ENCODE measurements around the gene LTF. TPM values are rescaled to one million over a fixed set of nuclear protein-coding genes. Genes with fewer than 3 reads are reported as not detected.

The LTF gene
- total and polyA plus RNA-seq, 2 experiments from 2014 or later, result 0.73 to 1.3 TPM

DNA sequence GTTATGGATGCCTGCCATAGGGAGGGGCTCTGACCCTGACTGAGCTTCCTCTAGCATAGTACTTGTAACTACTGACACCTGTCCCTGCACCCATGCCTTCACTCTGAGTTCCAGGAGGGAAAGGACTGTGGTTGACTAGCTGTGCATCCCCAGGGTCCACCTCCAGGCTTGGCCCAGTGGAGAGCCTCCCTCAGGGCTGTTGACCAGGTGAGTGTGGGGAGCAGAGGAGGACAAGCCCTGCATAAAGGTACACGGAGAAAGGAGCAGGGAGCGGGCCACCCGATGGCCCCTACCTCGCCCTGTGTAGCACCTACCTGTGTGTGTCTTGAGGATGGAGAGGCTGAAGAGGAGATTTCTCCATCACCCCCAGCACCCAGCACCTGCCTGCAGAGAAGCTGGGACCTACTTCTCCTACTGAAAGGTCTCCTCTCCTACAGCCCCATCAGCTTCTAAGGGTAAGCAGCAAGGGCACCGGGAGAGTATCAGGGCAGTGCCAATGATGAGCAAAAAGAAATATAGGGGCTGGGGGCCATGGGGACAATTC, 6.7 kb upstream of the LTF start:
- Histone ChIP-seq H3K4me3 (no peak overlapping the region), H3K27me3 (ENCODE audit: insufficient read depth) (peaks cover 3% of the 10 kb centered on the region; the same call in 1 of the 2 replicates), H3K4me1 (ENCODE audit: insufficient read depth) (no peaks in the 10 kb centered on the region), H3K27ac (ENCODE audit: low read depth) (no peak overlapping the region), H3K9me2 (ENCODE audit: insufficient read depth) (peaks cover 4% of the 10 kb centered on the region; the same call in 1 of the 2 replicates), H3K36me3 (ENCODE audit: insufficient read depth) (peaks cover 2% of the 10 kb centered on the region; the same call in 1 of the 2 replicates), H3K4me2 (no peak overlapping the region), H3K79me2 (replicated peaks; ENCODE audit: insufficient read depth) (no peaks in the 10 kb centered on the region), H4K20me1 (replicated peaks; ENCODE audit: insufficient read depth) (no peaks in the 10 kb centered on the region), H3F3A (replicated peaks; ENCODE audit: low read depth) (no peaks in the 10 kb centered on the region), H2AFZ (no peak overlapping the region)
- Mint-ChIP-seq H3K27me3 (ENCODE audit: insufficient read depth, low read depth, poor library complexity) (peaks cover 10% of the 10 kb centered on the region), H3K9me3 (peaks cover 12% of the 10 kb centered on the region; the same call in 2 of the 3 replicates), H3K27ac (no peak overlapping the region), H3K4me1 (no peaks in the 10 kb centered on the region), H3K4me3 (no peak overlapping the region), H3K36me3 (ENCODE audit: low read depth) (no peaks in the 10 kb centered on the region; the same call in 2 of the 3 replicates)
- ATAC-seq (no peak), DNase-seq (ENCODE audit: low spot score) (no peak)
- TF ChIP-seq ETS1 (IDR thresholded peaks at IDR 0.05) (no peak), CREB1 (CRISPR knock-in tag; IDR thresholded peaks at IDR 0.05; ENCODE audit: low read depth) (no peak), POLR2AphosphoS5 (IDR thresholded peaks at IDR 0.05; ENCODE audit: low read depth) (no peak), STAT1 (IDR thresholded peaks at IDR 0.05; ENCODE audit: unreplicated experiment) (no peak), ZNF331 (CRISPR knock-in tag; IDR thresholded peaks at IDR 0.05; ENCODE audit: low read depth) (no peak), ZNF114 (CRISPR knock-in tag; IDR thresholded peaks at IDR 0.05) (no peak), NANOG (IDR thresholded peaks at IDR 0.05; ENCODE audit: borderline replicate concordance) (no peak)
- TF ChIP-seq, protein P1, sequence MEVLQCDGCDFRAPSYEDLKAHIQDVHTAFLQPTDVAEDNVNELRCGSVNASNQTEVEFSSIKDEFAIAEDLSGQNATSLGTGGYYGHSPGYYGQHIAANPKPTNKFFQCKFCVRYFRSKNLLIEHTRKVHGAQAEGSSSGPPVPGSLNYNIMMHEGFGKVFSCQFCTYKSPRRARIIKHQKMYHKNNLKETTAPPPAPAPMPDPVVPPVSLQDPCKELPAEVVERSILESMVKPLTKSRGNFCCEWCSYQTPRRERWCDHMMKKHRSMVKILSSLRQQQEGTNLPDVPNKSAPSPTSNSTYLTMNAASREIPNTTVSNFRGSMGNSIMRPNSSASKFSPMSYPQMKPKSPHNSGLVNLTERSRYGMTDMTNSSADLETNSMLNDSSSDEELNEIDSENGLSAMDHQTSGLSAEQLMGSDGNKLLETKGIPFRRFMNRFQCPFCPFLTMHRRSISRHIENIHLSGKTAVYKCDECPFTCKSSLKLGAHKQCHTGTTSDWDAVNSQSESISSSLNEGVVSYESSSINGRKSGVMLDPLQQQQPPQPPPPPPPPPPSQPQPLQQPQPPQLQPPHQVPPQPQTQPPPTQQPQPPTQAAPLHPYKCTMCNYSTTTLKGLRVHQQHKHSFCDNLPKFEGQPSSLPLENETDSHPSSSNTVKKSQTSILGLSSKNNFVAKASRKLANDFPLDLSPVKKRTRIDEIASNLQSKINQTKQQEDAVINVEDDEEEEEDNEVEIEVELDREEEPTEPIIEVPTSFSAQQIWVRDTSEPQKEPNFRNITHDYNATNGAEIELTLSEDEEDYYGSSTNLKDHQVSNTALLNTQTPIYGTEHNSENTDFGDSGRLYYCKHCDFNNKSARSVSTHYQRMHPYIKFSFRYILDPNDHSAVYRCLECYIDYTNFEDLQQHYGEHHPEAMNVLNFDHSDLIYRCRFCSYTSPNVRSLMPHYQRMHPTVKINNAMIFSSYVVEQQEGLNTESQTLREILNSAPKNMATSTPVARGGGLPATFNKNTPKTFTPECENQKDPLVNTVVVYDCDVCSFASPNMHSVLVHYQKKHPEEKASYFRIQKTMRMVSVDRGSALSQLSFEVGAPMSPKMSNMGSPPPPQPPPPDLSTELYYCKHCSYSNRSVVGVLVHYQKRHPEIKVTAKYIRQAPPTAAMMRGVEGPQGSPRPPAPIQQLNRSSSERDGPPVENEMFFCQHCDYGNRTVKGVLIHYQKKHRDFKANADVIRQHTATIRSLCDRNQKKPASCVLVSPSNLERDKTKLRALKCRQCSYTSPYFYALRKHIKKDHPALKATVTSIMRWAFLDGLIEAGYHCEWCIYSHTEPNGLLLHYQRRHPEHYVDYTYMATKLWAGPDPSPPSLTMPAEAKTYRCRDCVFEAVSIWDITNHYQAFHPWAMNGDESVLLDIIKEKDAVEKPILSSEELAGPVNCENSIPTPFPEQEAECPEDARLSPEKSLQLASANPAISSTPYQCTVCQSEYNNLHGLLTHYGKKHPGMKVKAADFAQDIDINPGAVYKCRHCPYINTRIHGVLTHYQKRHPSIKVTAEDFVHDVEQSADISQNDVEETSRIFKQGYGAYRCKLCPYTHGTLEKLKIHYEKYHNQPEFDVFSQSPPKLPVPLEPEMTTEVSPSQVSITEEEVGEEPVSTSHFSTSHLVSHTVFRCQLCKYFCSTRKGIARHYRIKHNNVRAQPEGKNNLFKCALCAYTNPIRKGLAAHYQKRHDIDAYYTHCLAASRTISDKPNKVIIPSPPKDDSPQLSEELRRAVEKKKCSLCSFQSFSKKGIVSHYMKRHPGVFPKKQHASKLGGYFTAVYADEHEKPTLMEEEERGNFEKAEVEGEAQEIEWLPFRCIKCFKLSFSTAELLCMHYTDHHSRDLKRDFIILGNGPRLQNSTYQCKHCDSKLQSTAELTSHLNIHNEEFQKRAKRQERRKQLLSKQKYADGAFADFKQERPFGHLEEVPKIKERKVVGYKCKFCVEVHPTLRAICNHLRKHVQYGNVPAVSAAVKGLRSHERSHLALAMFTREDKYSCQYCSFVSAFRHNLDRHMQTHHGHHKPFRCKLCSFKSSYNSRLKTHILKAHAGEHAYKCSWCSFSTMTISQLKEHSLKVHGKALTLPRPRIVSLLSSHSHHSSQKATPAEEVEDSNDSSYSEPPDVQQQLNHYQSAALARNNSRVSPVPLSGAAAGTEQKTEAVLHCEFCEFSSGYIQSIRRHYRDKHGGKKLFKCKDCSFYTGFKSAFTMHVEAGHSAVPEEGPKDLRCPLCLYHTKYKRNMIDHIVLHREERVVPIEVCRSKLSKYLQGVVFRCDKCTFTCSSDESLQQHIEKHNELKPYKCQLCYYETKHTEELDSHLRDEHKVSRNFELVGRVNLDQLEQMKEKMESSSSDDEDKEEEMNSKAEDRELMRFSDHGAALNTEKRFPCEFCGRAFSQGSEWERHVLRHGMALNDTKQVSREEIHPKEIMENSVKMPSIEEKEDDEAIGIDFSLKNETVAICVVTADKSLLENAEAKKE (CRISPR knock-in tag; IDR thresholded peaks at IDR 0.05), result no peak
